Cardiac muscle cell (in vitro differentiated cells and primary cell): ENCODE data around the gene NF1. TPM values are rescaled to one million over a fixed set of nuclear protein-coding genes. Genes with fewer than 3 reads are reported as not detected.

ENCODE experiments used
- DNase-seq, 2 donors: peaks; one replicate each; pipeline versions ENCODE4 v3.0.0 to v3.0.0-alpha.2; 2010 to 2017; ENCODE audit warnings: low read depth in 1 of 2, low spot score in 1 of 2
- H3K27ac ChIP-seq: fragments of 200-600 bp; sonication (generic); 2 replicates; pipeline ENCODE4 v1.5.1; 2016
- H3K27me3 ChIP-seq: fragments of 200-600 bp; sonication (generic); 2 replicates; pipeline ENCODE4 v1.6.0; 2016; ENCODE audit warnings: control low read depth
- H3K36me3 ChIP-seq: fragments of 200-600 bp; sonication (generic); 2 replicates; pipeline ENCODE4 v1.5.1; 2016; ENCODE audit warnings: control low read depth
- H3K4me1 ChIP-seq: fragments of 200-600 bp; sonication (generic); 2 replicates; pipeline ENCODE4 v1.8.1; 2017; ENCODE audit warnings: low read depth, mild to moderate bottlenecking, mixed run types
- H3K4me3 ChIP-seq: fragments of 200-600 bp; sonication (generic); 2 replicates; pipeline ENCODE4 v1.5.1; 2016; ENCODE audit warnings: mild to moderate bottlenecking
- H3K9me3 ChIP-seq: fragments of 200-600 bp; sonication (generic); 2 replicates; pipeline ENCODE4 v1.5.1; 2017; ENCODE audit warnings: low read depth, mild to moderate bottlenecking, control low read depth
- polyA plus RNA-seq: library from polyadenylated mRNA; unstranded; fragments of >200 nt; fragmentation: Nextera tagmentation; extraction: Ambion mirVana; gene quantifications from 2 replicates; pipeline ENCODE4 v1.2.1, GENCODE V29; 2016
- total RNA-seq: library from RNA; depleted of rRNA; stranded (reverse); fragments of >200 nt; gene quantifications from 2 replicates; pipeline ENCODE4 v1.2.3, GENCODE V29; 2016
- TF ChIP-seq, protein P1 (sequence below): IDR thresholded peaks from 2 replicates; pipeline ENCODE4 v1.5.1; 2012; ENCODE audit warnings: low read depth, mild to moderate bottlenecking, low read length

Gene NF1
- total and polyA plus RNA-seq, 2 experiments from 2014 or later: 17.7 to 32.9 TPM

GRCh38 chr17:31318298-31318801 is 223.6 kb downstream of the NF1 start:
- H3K27ac ChIP-seq: peak overlapping the region; percentile 13
- H3K4me3 ChIP-seq: no peak overlapping the region

GRCh38 chr17:31318851-31319661 is 224.3 kb downstream of the NF1 start:
- Histone ChIP-seq H3K4me3 (no peak overlapping the region), H3K9me3 (no peaks in the 10 kb centered on the region), H3K4me1 (no peaks in the 10 kb centered on the region), H3K27ac (peak overlapping the region; percentile 13), H3K36me3 (no peaks in the 10 kb centered on the region), H3K27me3 (no peaks in the 10 kb centered on the region)
- TF ChIP-seq, protein P1, sequence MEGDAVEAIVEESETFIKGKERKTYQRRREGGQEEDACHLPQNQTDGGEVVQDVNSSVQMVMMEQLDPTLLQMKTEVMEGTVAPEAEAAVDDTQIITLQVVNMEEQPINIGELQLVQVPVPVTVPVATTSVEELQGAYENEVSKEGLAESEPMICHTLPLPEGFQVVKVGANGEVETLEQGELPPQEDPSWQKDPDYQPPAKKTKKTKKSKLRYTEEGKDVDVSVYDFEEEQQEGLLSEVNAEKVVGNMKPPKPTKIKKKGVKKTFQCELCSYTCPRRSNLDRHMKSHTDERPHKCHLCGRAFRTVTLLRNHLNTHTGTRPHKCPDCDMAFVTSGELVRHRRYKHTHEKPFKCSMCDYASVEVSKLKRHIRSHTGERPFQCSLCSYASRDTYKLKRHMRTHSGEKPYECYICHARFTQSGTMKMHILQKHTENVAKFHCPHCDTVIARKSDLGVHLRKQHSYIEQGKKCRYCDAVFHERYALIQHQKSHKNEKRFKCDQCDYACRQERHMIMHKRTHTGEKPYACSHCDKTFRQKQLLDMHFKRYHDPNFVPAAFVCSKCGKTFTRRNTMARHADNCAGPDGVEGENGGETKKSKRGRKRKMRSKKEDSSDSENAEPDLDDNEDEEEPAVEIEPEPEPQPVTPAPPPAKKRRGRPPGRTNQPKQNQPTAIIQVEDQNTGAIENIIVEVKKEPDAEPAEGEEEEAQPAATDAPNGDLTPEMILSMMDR: no peak
- DNase-seq: no peak

More at GRCh38 chr17:31318298-31318801, 223.6 kb downstream of the NF1 start:
- Histone ChIP-seq H3K4me1 (no peaks in the 10 kb centered on the region), H3K27me3 (no peaks in the 10 kb centered on the region), H3K9me3 (no peaks in the 10 kb centered on the region), H3K36me3 (no peaks in the 10 kb centered on the region)
- TF ChIP-seq, protein P1: no peak
- peak in 1 of 2 donors; percentile 95 for DNase-seq

DNA sequence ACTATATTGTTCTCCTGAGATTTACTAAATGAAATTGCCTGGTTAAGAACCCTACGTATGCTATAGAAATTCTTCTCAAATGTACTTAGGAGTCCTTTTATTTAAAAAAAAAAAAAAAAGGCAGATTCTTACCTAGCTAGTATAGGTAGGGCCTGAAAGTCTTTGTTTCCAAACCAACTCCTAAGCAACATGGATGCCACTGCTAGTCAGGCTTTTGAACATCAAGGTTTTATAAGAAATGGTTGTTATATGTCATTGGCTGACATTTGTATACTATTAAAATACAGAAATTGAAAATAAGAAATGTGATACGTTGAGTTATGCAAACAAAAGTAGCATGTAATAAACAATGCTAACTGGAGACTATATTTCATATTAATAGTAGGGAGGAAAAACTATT is 225.5 kb downstream of the NF1 start:
- Histone ChIP-seq H3K36me3 (no peaks in the 10 kb centered on the region), H3K27ac (no peak overlapping the region), H3K27me3 (no peaks in the 10 kb centered on the region), H3K4me1 (no peaks in the 10 kb centered on the region), H3K9me3 (no peaks in the 10 kb centered on the region), H3K4me3 (no peak overlapping the region)
- TF ChIP-seq, protein P1: no peak
- no peak for DNase-seq

DNA sequence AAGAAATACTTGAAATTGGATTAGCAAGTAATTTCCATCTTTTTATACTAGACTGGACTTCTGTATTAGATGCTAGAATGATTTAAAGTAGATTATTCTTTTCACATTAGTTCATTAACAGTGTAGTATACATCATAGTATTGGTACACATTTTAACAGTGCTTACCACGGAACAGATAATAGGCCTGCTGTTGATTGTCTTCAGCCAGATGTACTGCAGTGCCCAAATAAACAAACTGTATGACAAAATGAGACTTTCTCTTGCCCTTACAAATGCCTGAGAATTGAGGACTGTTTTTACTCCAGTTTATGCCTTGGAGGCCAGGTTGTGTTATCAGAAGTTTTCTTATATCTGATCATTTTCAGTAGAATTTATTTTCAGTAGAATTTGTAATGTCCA is 226.0 kb downstream of the NF1 start:
- Histone ChIP-seq H3K9me3 (no peaks in the 10 kb centered on the region), H3K36me3 (peaks cover under 1% of the 10 kb centered on the region), H3K4me1 (no peaks in the 10 kb centered on the region), H3K4me3 (no peak overlapping the region), H3K27ac (no peak overlapping the region), H3K27me3 (no peaks in the 10 kb centered on the region)
- TF ChIP-seq, protein P1: no peak
- DNase-seq: peak in 1 of 2 donors; percentile 57

GRCh38 chr17:31321481-31321880 is 226.7 kb downstream of the NF1 start, which contains the start of gene EVI2A:
TSS of gene EVI2A (minus strand) at chr17:31321622. CDS start at chr17:31319013, 2,609 bp downstream.
- no peaks in the 10 kb centered on the region for H3K4me1 ChIP-seq
- peak in 1 of 2 donors; percentile 88 for DNase-seq
- TF ChIP-seq, protein P1: no peak
- no peaks in the 10 kb centered on the region for H3K9me3 ChIP-seq
- peaks cover 7% of the 10 kb centered on the region for H3K36me3 ChIP-seq
- no peak within 1 kb of the TSS for H3K27ac ChIP-seq
- H3K4me3 ChIP-seq: no peak within 1 kb of the TSS
- H3K27me3 ChIP-seq: no peaks in the 10 kb centered on the region
